Cardiac muscle cell (in vitro differentiated cells and primary cell): ENCODE data around the gene COPA. TPM values are rescaled to one million over a fixed set of nuclear protein-coding genes. Genes with fewer than 3 reads are reported as not detected.

Experiments
- DNase-seq, 2 donors: peaks; one replicate each; pipeline versions ENCODE4 v3.0.0 to v3.0.0-alpha.2; 2010 to 2017; ENCODE audit warnings: low read depth in 1 of 2, low spot score in 1 of 2
- H3K27ac ChIP-seq: fragments of 200-600 bp; sonication (generic); 2 replicates; pipeline ENCODE4 v1.5.1; 2016
- H3K27me3 ChIP-seq: fragments of 200-600 bp; sonication (generic); 2 replicates; pipeline ENCODE4 v1.6.0; 2016; ENCODE audit warnings: control low read depth
- H3K36me3 ChIP-seq: fragments of 200-600 bp; sonication (generic); 2 replicates; pipeline ENCODE4 v1.5.1; 2016; ENCODE audit warnings: control low read depth
- H3K4me1 ChIP-seq: fragments of 200-600 bp; sonication (generic); 2 replicates; pipeline ENCODE4 v1.8.1; 2017; ENCODE audit warnings: low read depth, mild to moderate bottlenecking, mixed run types
- H3K4me3 ChIP-seq: fragments of 200-600 bp; sonication (generic); 2 replicates; pipeline ENCODE4 v1.5.1; 2016; ENCODE audit warnings: mild to moderate bottlenecking
- H3K9me3 ChIP-seq: fragments of 200-600 bp; sonication (generic); 2 replicates; pipeline ENCODE4 v1.5.1; 2017; ENCODE audit warnings: low read depth, mild to moderate bottlenecking, control low read depth
- CTCF ChIP-seq: IDR thresholded peaks from 2 replicates; pipeline ENCODE4 v1.5.1; 2012; ENCODE audit warnings: low read depth, mild to moderate bottlenecking, low read length
- polyA plus RNA-seq: library from polyadenylated mRNA; unstranded; fragments of >200 nt; fragmentation: Nextera tagmentation; extraction: Ambion mirVana; gene quantifications from 2 replicates; pipeline ENCODE4 v1.2.1, GENCODE V29; 2016
- total RNA-seq: library from RNA; depleted of rRNA; stranded (reverse); fragments of >200 nt; gene quantifications from 2 replicates; pipeline ENCODE4 v1.2.3, GENCODE V29; 2016

Gene COPA
- total and polyA plus RNA-seq, 2 experiments from 2014 or later = 129 to 139 TPM

- H3K27me3 ChIP-seq = no peaks in the 10 kb centered on the region
- DNase-seq = no peak
- H3K4me3 ChIP-seq = no peak overlapping the region
- no peaks in the 10 kb centered on the region for H3K9me3 ChIP-seq
- H3K4me1 ChIP-seq = no peaks in the 10 kb centered on the region
- peaks cover 79% of the 10 kb centered on the region for H3K36me3 ChIP-seq
- no peak overlapping the region for H3K27ac ChIP-seq
- no peak for TF ChIP-seq CTCF
Measured at GRCh38 chr1:160330119-160330518, 12.9 kb downstream of the COPA start.

- no peak for TF ChIP-seq CTCF
- H3K4me1 ChIP-seq = no peaks in the 10 kb centered on the region
- no peaks in the 10 kb centered on the region for H3K9me3 ChIP-seq
- no peaks in the 10 kb centered on the region for H3K27me3 ChIP-seq
- DNase-seq = no peak
- no peak overlapping the region for H3K4me3 ChIP-seq
- H3K36me3 ChIP-seq = peaks cover 74% of the 10 kb centered on the region
- no peak overlapping the region for H3K27ac ChIP-seq
Measured at GRCh38 chr1:160328184-160328583, 14.9 kb downstream of the COPA start.

GRCh38 chr1:160326418-160326817 lies 16.6 kb downstream of the COPA start:
- peaks cover 64% of the 10 kb centered on the region for H3K36me3 ChIP-seq

GRCh38 chr1:160325252-160325651 lies 17.8 kb downstream of the COPA start:
- TF ChIP-seq CTCF = no peak
- Histone ChIP-seq H3K4me1 (no peaks in the 10 kb centered on the region), H3K9me3 (no peaks in the 10 kb centered on the region), H3K4me3 (no peak overlapping the region), H3K27ac (no peak overlapping the region), H3K36me3 (peaks cover 52% of the 10 kb centered on the region), H3K27me3 (no peaks in the 10 kb centered on the region)
- DNase-seq = no peak

More at GRCh38 chr1:160326418-160326817, 16.6 kb downstream of the COPA start:
- Histone ChIP-seq H3K27ac (no peak overlapping the region), H3K4me3 (no peak overlapping the region), H3K27me3 (no peaks in the 10 kb centered on the region), H3K9me3 (no peaks in the 10 kb centered on the region), H3K4me1 (no peaks in the 10 kb centered on the region)
- no peak for DNase-seq
- no peak for TF ChIP-seq CTCF

- Histone ChIP-seq H3K4me1 (no peaks in the 10 kb centered on the region), H3K27me3 (no peaks in the 10 kb centered on the region), H3K36me3 (peaks cover 36% of the 10 kb centered on the region), H3K9me3 (no peaks in the 10 kb centered on the region), H3K4me3 (no peak overlapping the region), H3K27ac (no peak overlapping the region)
- no peak for DNase-seq
- TF ChIP-seq CTCF = no peak
Measured at GRCh38 chr1:160322831-160323230, 20.2 kb downstream of the COPA start.

- Histone ChIP-seq H3K4me3 (no peak overlapping the region), H3K36me3 (peaks cover 68% of the 10 kb centered on the region), H3K27me3 (no peaks in the 10 kb centered on the region), H3K27ac (no peak overlapping the region), H3K4me1 (no peaks in the 10 kb centered on the region), H3K9me3 (no peaks in the 10 kb centered on the region)
- no peak for DNase-seq
- TF ChIP-seq CTCF = no peak
Measured at GRCh38 chr1:160315359-160315758, 27.7 kb downstream of the COPA start.
